ENCODE measurements around the gene CD151.

CD151 gene

DNA sequence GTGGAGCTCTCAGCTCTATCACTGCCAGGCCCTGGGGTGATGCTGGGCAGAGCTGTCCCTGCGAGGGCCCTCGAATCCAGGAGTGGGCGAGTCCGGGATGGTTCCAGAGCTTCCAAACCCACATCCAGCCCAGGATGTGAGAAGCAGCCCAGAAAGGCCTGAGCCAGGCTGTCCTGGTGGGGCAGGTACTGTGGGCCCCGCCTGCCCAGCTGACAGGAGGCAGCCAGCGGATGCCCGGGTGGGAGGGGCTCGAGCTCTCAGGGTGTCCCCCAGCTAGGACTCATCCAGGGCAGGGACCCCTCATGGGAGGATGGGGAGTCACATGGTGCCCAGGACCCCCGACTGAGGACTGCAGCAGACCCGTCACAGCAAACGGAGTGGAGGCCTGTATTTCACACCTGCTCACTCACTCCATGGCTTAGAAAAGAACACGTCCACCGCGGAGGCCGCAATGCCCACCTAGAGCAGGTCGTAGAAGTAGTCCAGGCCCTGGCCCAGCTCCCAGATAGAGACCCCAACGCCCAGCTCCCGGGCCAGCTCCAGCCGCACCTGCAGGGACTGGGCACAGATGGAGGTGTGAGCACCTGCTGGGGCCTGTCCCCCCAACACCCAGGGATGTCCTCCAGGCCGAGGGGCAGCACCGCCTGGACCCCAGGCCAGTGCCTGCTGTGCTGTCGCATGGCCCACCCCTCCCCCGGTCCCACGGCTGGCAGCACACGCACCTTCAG, 36.8 kb downstream of the CD151 start:
- Histone ChIP-seq H3K36me3 (ENCODE audit: control insufficient read depth in 2 of 2, insufficient read depth in 2 of 2, low read length in 2 of 2) (peaks cover 0 to 5% of the 10 kb centered on the region in 2 donors), H3K9me3 (ENCODE audit: control insufficient read depth in 2 of 2, low read length in 2 of 2) (no peaks in the 10 kb centered on the region), H3K4me1 (ENCODE audit: control insufficient read depth, insufficient read depth, low read length) (no peaks in the 10 kb centered on the region), H3K27ac (ENCODE audit: low read length) (no peak overlapping the region), H3K9ac (ENCODE audit: low read length in 2 of 2) (no peak overlapping the region), H3K4me3 (ENCODE audit: low read length in 2 of 2) (no peak overlapping the region), H3K27me3 (ENCODE audit: control insufficient read depth in 1 of 2, insufficient read depth in 2 of 2, low read length in 2 of 2) (no peaks in the 10 kb centered on the region)

- no peaks in the 10 kb centered on the region for H3K9me3 ChIP-seq (ENCODE audit: control insufficient read depth in 2 of 2, low read length in 2 of 2)
- no peak overlapping the region for H3K27ac ChIP-seq (ENCODE audit: low read length)
- no peaks in the 10 kb centered on the region for H3K27me3 ChIP-seq (ENCODE audit: control insufficient read depth in 1 of 2, insufficient read depth in 2 of 2, low read length in 2 of 2)
- H3K4me3 ChIP-seq (ENCODE audit: low read length in 2 of 2), result no peak overlapping the region
- no peaks in the 10 kb centered on the region for H3K4me1 ChIP-seq (ENCODE audit: control insufficient read depth, insufficient read depth, low read length)
- no peak overlapping the region for H3K9ac ChIP-seq (ENCODE audit: low read length in 2 of 2)
- peaks cover 0 to 5% of the 10 kb centered on the region in 2 donors for H3K36me3 ChIP-seq (ENCODE audit: control insufficient read depth in 2 of 2, insufficient read depth in 2 of 2, low read length in 2 of 2)
Observed at GRCh38 chr11:870127-870413, 37.3 kb downstream of the CD151 start.

GRCh38 chr11:870418-870817, 37.7 kb downstream of the CD151 start:
- Histone ChIP-seq H3K4me3 (ENCODE audit: low read length in 2 of 2) (no peak overlapping the region), H3K36me3 (ENCODE audit: control insufficient read depth in 2 of 2, insufficient read depth in 2 of 2, low read length in 2 of 2) (peaks cover 0 to 5% of the 10 kb centered on the region in 2 donors), H3K9me3 (ENCODE audit: control insufficient read depth in 2 of 2, low read length in 2 of 2) (no peaks in the 10 kb centered on the region), H3K27ac (ENCODE audit: low read length) (no peak overlapping the region), H3K9ac (ENCODE audit: low read length in 2 of 2) (no peak overlapping the region), H3K4me1 (ENCODE audit: control insufficient read depth, insufficient read depth, low read length) (no peaks in the 10 kb centered on the region), H3K27me3 (ENCODE audit: control insufficient read depth in 1 of 2, insufficient read depth in 2 of 2, low read length in 2 of 2) (no peaks in the 10 kb centered on the region)

DNA sequence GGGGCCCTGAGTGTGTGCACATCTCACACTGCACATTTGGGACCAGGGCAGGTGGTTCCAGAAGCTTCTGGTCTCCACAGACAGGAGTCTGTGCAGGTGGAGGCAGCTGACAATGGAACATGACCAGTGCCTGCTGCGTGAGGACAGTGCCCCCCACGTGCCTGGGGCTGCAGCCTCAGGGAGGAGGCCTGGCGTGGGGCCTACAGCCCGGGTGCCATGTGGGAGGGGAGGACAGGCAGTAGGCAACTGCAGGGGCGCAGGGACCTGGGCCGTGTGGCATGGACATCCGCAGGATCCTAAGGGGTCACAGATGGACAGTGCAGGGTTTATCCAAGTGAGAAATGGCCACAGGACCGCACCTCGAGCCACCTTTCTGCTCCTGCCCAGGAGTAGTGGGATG, 38.7 kb downstream of the CD151 start:
- Histone ChIP-seq H3K27ac (ENCODE audit: low read length) (no peak overlapping the region), H3K4me3 (ENCODE audit: low read length in 2 of 2) (no peak overlapping the region)

DNA sequence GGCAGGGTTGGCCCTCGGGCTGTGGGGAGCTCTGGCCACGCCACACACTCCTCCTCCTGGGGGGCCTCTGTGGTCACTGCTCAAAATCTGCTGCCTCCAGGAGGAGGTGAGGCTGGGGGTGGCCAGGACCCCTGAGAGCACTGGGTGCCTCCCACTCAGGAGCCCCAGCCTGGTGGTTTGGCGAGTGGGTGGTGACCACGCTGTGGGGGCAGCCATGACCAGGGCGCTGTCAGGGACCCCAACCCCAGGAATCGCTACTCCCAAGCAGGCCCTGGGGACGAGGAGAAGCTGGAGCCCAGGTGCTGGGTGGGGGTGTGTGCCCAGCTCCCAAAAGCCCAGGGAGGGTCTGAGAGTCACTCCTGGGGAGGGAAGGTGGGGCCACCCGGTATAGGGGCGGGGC, 40.0 kb downstream of the CD151 start:
- Histone ChIP-seq H3K4me3 (ENCODE audit: low read length in 2 of 2) (no peak overlapping the region), H3K27ac (ENCODE audit: low read length) (no peak overlapping the region), H3K36me3 (ENCODE audit: control insufficient read depth in 2 of 2, insufficient read depth in 2 of 2, low read length in 2 of 2) (peaks cover 0 to 3% of the 10 kb centered on the region in 2 donors), H3K9ac (ENCODE audit: low read length in 2 of 2) (no peak overlapping the region), H3K4me1 (ENCODE audit: control insufficient read depth, insufficient read depth, low read length) (no peaks in the 10 kb centered on the region), H3K9me3 (ENCODE audit: control insufficient read depth in 2 of 2, low read length in 2 of 2) (no peaks in the 10 kb centered on the region), H3K27me3 (ENCODE audit: control insufficient read depth in 1 of 2, insufficient read depth in 2 of 2, low read length in 2 of 2) (no peaks in the 10 kb centered on the region)

More for the DNA sequence above, 38.7 kb downstream of the CD151 start:
- Histone ChIP-seq H3K36me3 (ENCODE audit: control insufficient read depth in 2 of 2, insufficient read depth in 2 of 2, low read length in 2 of 2) (peaks cover 0 to 3% of the 10 kb centered on the region in 2 donors), H3K4me1 (ENCODE audit: control insufficient read depth, insufficient read depth, low read length) (no peaks in the 10 kb centered on the region), H3K27me3 (ENCODE audit: control insufficient read depth in 1 of 2, insufficient read depth in 2 of 2, low read length in 2 of 2) (no peaks in the 10 kb centered on the region), H3K9me3 (ENCODE audit: control insufficient read depth in 2 of 2, low read length in 2 of 2) (no peaks in the 10 kb centered on the region), H3K9ac (ENCODE audit: low read length in 2 of 2) (no peak overlapping the region)

GRCh38 chr11:873706-874105, 41.0 kb downstream of the CD151 start:
- no peaks in the 10 kb centered on the region for H3K4me1 ChIP-seq (ENCODE audit: control insufficient read depth, insufficient read depth, low read length)
- no peaks in the 10 kb centered on the region for H3K9me3 ChIP-seq (ENCODE audit: control insufficient read depth in 2 of 2, low read length in 2 of 2)
- H3K36me3 ChIP-seq (ENCODE audit: control insufficient read depth in 2 of 2, insufficient read depth in 2 of 2, low read length in 2 of 2), result peaks cover 0 to under 1% of the 10 kb centered on the region in 2 donors
- no peak overlapping the region for H3K4me3 ChIP-seq (ENCODE audit: low read length in 2 of 2)
- no peak overlapping the region for H3K9ac ChIP-seq (ENCODE audit: low read length in 2 of 2)
- H3K27me3 ChIP-seq (ENCODE audit: control insufficient read depth in 1 of 2, insufficient read depth in 2 of 2, low read length in 2 of 2), result no peaks in the 10 kb centered on the region
- no peak overlapping the region for H3K27ac ChIP-seq (ENCODE audit: low read length)

DNA sequence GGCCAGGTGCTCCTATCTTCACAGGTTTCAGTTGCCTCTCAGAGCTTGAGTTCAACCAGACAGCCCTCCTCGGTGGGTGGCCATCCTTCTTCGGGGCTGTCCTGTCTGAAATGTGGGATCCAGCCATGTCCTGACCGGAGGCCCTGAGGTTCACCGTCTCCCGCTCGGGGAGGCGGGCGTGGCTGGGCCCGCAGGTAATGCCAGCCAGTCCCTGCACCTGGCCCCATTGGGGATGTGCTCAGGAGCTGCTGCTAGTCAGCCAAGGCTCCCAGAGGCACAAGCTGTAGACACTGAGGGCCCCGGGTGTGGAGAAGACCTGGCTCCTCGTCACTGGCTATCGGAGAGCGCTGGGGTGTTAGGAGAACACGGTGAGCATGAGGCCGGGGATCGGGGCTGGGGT, 42.5 kb downstream of the CD151 start:
- Histone ChIP-seq H3K9me3 (ENCODE audit: control insufficient read depth in 2 of 2, low read length in 2 of 2) (no peaks in the 10 kb centered on the region), H3K36me3 (ENCODE audit: control insufficient read depth in 2 of 2, insufficient read depth in 2 of 2, low read length in 2 of 2) (peaks cover 0 to 2% of the 10 kb centered on the region in 2 donors), H3K4me1 (ENCODE audit: control insufficient read depth, insufficient read depth, low read length) (no peaks in the 10 kb centered on the region), H3K27me3 (ENCODE audit: control insufficient read depth in 1 of 2, insufficient read depth in 2 of 2, low read length in 2 of 2) (no peaks in the 10 kb centered on the region), H3K9ac (ENCODE audit: low read length in 2 of 2) (no peak overlapping the region), H3K4me3 (ENCODE audit: low read length in 2 of 2) (no peak overlapping the region), H3K27ac (ENCODE audit: low read length) (no peak overlapping the region)

DNA sequence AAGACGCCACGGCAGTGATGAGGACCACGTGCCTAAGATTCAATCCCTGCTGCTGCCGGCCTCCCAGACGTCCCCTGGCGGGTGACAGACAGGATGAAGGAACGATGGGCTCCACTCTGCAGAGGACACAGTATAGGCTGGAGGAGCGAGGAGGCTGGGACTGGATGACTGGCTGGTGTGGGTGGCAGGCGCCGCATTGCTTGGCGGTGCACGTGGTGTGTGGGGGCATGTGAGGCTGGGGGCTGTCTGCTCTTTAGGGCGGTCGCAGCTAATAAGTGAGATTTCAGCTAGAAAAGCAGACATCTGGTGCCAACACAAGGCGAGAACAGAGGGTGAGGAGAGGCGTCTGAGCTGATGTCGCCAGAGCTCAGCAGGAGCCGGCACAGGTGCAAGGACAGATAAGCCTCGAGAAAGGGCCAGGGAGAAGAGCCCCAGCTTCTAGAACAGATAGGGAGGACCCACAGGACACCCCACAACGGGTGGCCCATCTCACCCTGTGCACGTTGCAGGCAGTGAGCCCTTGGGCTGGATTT, 43.1 kb downstream of the CD151 start:
- H3K4me1 ChIP-seq (ENCODE audit: control insufficient read depth, insufficient read depth, low read length), result no peaks in the 10 kb centered on the region
- no peak overlapping the region for H3K4me3 ChIP-seq (ENCODE audit: low read length in 2 of 2)
- no peak overlapping the region for H3K27ac ChIP-seq (ENCODE audit: low read length)
- H3K9ac ChIP-seq (ENCODE audit: low read length in 2 of 2), result no peak overlapping the region
- H3K9me3 ChIP-seq (ENCODE audit: control insufficient read depth in 2 of 2, low read length in 2 of 2), result no peaks in the 10 kb centered on the region
- no peaks in the 10 kb centered on the region for H3K27me3 ChIP-seq (ENCODE audit: control insufficient read depth in 1 of 2, insufficient read depth in 2 of 2, low read length in 2 of 2)
- H3K36me3 ChIP-seq (ENCODE audit: control insufficient read depth in 2 of 2, insufficient read depth in 2 of 2, low read length in 2 of 2), result peaks cover 0 to 2% of the 10 kb centered on the region in 2 donors

GRCh38 chr11:876545-876944, 43.8 kb downstream of the CD151 start:
- Histone ChIP-seq H3K9ac (ENCODE audit: low read length in 2 of 2) (no peak overlapping the region), H3K27me3 (ENCODE audit: control insufficient read depth in 1 of 2, insufficient read depth in 2 of 2, low read length in 2 of 2) (no peaks in the 10 kb centered on the region), H3K9me3 (ENCODE audit: control insufficient read depth in 2 of 2, low read length in 2 of 2) (no peaks in the 10 kb centered on the region), H3K27ac (ENCODE audit: low read length) (no peak overlapping the region), H3K4me1 (ENCODE audit: control insufficient read depth, insufficient read depth, low read length) (no peaks in the 10 kb centered on the region), H3K4me3 (ENCODE audit: low read length in 2 of 2) (no peak overlapping the region), H3K36me3 (ENCODE audit: control insufficient read depth in 2 of 2, insufficient read depth in 2 of 2, low read length in 2 of 2) (peaks cover 0 to 2% of the 10 kb centered on the region in 2 donors)

DNA sequence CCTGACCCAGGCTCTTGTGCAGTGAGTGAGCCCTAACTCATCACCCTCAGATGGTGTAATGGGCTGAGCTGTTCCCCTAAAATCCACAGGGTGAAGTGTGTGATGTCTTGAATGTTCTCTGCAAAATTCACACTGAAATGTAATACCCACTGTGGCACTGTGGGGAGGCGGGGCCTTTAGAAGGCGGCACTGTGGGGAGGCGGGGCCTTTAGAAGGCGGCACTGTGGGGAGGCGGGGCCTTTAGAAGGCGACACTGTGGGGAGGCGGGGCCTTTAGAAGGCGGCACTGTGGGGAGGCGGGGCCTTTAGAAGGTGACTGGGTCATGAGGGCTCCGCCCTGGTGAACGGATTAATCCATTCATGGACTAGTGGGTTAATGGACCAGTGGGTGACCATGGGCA, 44.8 kb downstream of the CD151 start:
- Histone ChIP-seq H3K36me3 (ENCODE audit: control insufficient read depth in 2 of 2, insufficient read depth in 2 of 2, low read length in 2 of 2) (peaks cover 0 to 2% of the 10 kb centered on the region in 2 donors), H3K9me3 (ENCODE audit: control insufficient read depth in 2 of 2, low read length in 2 of 2) (no peaks in the 10 kb centered on the region), H3K27ac (ENCODE audit: low read length) (no peak overlapping the region), H3K27me3 (ENCODE audit: control insufficient read depth in 1 of 2, insufficient read depth in 2 of 2, low read length in 2 of 2) (no peaks in the 10 kb centered on the region), H3K4me3 (ENCODE audit: low read length in 2 of 2) (no peak overlapping the region), H3K4me1 (ENCODE audit: control insufficient read depth, insufficient read depth, low read length) (no peaks in the 10 kb centered on the region), H3K9ac (ENCODE audit: low read length in 2 of 2) (no peak overlapping the region)

DNA sequence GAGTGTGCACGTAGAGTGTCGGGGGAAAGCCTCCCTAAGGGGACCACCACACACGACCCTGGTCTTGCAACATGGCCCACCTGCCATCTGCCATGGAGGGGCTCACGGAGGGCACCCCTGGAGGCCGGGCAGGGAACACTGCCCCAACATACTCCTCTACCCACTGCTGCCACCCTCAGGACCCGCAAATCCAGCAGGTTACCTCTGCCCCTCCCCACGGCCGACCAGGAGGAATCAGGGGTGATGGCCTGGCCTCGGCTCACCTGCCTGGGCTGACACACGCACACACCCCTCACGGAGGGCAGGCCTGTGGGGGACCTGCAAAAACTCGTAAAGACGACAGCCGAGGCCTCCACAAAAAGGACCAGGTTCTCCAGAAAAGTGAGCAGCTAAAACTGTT, 47.7 kb downstream of the CD151 start:
- Histone ChIP-seq H3K36me3 (ENCODE audit: control insufficient read depth in 2 of 2, insufficient read depth in 2 of 2, low read length in 2 of 2) (peaks cover 0 to 2% of the 10 kb centered on the region in 2 donors), H3K4me3 (ENCODE audit: low read length in 2 of 2) (no peak overlapping the region), H3K27me3 (ENCODE audit: control insufficient read depth in 1 of 2, insufficient read depth in 2 of 2, low read length in 2 of 2) (no peaks in the 10 kb centered on the region), H3K4me1 (ENCODE audit: control insufficient read depth, insufficient read depth, low read length) (no peaks in the 10 kb centered on the region), H3K9ac (ENCODE audit: low read length in 2 of 2) (no peak overlapping the region), H3K9me3 (ENCODE audit: control insufficient read depth in 2 of 2, low read length in 2 of 2) (no peaks in the 10 kb centered on the region), H3K27ac (ENCODE audit: low read length) (no peak overlapping the region)

Data from stomach smooth muscle (tissue), 2 donors.